ACHN (cell line): Measurements from ENCODE around the gene ZNF280D.
"Not testable (repeated sequence)": the region's sequence is repeated elsewhere in the genome, so short reads cannot be mapped to it uniquely, and the experiment has no call there.

Source experiments
- DNase-seq: peaks from one replicate; pipeline ENCODE4 v3.0.0-alpha.2; 2015
- in situ Hi-C: cut with HindIII; loops from 2 replicates; pipeline ENCODE4 v1.10.0; 2017; ENCODE audit warnings: low sequenced_read_pairs, low pct_ligation_motif_present, low pct_unique_long_range_greater_than_20kb

Gene ZNF280D, protein sequence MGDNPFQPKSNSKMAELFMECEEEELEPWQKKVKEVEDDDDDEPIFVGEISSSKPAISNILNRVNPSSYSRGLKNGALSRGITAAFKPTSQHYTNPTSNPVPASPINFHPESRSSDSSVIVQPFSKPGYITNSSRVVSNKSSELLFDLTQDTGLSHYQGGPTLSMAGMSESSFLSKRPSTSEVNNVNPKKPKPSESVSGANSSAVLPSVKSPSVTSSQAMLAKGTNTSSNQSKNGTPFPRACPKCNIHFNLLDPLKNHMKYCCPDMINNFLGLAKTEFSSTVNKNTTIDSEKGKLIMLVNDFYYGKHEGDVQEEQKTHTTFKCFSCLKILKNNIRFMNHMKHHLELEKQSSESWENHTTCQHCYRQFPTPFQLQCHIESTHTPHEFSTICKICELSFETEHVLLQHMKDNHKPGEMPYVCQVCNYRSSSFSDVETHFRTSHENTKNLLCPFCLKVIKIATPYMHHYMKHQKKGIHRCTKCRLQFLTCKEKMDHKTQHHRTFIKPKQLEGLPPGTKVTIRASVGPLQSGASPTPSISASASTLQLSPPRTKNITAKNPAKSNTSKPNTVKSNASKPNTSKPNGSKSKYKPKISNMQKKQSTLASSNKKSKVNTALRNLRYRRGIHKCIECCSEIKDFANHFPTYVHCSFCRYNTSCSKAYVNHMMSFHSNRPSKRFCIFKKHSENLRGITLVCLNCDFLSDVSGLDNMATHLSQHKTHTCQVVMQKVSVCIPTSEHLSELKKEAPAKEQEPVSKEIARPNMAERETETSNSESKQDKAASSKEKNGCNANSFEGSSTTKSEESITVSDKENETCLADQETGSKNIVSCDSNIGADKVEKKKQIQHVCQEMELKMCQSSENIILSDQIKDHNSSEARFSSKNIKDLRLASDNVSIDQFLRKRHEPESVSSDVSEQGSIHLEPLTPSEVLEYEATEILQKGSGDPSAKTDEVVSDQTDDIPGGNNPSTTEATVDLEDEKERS

DNA sequence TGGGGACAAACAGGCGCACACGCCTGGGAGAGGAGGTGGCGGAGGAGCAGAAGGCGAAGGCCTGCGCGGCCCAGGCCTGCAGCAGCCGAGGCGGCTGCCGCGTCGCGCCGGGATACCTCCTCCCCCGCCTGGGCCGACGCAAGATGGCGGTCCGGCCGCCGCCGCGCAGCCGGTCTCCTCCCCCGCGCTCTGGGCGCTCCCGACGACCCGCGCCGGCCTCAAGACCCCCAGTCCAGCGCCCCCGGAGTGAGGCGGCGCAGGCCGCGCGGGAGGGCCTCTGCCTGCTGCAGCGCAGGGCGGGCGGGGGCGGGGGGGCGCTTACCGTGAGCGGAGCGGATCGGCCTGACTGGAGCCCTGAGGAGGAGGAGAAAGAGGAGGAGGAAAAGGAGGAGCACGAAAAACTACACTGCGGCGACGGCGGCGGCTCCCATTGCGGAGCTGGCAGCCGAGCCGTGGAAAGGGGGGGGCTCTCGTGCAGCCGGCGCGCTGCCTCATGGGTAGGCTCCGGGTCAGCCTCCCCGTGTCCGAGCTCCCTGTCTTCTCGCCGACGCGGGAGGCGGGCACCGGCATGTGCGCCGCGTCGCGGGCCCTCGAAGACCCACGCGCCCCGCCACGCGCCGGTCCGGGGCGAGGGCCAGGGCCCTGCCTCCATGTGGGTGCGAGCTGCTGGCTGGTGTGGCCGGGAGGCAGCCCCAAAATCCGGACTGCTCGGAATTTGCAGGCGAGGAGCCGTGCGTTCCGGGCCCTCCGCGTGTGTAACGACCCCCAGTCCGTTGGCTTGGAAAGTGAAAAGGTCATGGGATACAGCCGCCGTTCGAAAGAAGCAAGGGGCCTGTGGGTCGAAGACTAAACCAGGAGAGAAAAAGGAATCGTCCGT lies at the start of gene ZNF280D:
TSS of gene ZNF280D (minus strand) at position 374 of the 877 bp plus-strand sequence. CDS start 26,400 bp downstream, outside the sequence.
- DNase-seq = peak; percentile 85
- in situ Hi-C loops = no loop called here

DNA sequence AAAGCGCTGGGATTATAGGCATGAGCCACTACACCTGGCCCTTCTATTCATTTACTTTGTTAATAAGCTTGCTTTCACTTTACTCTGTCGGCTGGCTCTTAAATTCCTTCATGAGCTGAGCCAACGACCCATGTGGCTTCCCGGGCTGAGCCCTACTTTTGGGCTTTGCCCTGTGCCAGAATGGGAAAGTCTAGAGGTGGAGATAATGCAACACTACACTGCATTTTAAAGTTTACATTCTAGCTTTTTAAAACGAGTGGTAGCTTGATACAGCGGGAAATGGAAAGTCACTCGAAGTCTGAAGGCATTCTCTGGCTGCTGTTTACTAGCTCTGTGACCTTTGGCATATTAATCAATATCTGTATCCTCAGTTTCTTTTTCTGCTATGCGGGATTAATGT lies 49.0 kb upstream of the ZNF280D start:
- in situ Hi-C loops = no loop called here
- DNase-seq = no peak

DNA sequence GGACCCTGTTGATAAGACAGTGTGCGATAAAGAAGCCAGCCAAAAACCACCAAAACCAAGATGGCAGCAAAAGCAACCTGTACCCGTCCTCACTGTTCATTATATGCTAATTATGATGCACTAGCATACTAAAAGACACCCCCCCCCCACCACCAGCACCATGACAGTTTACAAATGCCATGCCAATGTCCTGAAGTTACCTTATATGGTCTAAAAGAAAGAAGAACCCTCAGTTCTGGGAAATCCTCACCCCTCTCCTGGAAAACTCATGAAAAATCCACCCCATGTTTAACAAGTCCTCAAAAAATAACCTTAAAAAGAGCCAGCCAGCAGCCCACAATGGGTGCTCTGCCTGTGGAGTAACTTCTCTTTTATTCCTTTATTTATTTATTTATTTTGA lies 48.4 kb upstream of the ZNF280D start:
- in situ Hi-C loops = no loop called here
- DNase-seq = no peak

DNA sequence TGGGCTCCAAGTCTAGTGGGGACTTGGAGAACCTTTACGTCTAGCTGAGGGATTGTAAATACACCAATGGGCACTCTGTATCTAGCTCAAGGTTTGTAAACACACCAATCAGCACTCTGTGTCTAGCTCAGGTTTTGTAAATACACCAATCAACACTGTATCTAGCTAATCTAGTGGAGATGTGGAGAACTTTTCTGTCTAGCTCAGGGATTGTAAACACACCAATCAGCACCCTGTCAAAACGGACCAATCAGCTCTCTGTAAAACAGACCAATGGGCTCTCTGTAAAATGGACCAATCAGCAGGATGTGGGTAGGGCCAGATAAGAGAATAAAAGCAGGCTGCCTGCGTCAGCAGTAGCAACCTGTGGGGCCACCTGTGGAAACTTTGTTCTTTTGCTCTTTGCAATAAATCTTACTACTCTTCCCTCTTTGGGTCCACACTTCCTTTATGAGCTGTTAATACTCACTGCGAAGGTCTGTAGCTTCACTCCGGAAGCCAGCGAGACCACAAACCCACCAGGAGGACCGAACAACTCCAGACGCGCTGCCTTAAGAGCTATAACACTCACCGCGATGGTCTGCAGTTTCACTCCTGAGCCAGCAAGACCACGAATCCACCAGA lies 46.9 kb upstream of the ZNF280D start:
- in situ Hi-C loops = not testable (repeated sequence)

DNA sequence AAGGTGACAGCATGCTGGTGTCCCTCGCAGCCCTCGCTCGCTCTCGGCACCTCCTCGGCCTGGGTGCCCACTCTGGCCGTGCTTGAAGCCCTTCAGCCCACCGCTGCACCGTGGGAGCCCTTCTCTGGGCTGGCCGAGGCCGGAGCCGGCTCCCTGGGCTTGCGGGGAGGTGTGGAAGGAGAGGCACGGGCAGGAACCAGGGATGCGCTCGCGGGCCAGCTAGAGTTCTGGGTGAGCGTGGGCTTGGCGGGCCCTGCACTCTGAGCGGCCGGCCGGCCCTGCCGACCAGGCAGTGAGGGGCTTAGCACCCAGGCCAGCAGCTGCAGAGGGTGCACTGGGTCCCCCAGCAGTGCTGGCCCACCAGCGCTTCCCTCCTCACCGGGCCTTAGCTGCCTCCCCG lies 46.1 kb upstream of the ZNF280D start:
- not testable (repeated sequence) for DNase-seq

More for the DNA sequence above, 46.9 kb upstream of the ZNF280D start:
- not testable (repeated sequence) for DNase-seq

DNA sequence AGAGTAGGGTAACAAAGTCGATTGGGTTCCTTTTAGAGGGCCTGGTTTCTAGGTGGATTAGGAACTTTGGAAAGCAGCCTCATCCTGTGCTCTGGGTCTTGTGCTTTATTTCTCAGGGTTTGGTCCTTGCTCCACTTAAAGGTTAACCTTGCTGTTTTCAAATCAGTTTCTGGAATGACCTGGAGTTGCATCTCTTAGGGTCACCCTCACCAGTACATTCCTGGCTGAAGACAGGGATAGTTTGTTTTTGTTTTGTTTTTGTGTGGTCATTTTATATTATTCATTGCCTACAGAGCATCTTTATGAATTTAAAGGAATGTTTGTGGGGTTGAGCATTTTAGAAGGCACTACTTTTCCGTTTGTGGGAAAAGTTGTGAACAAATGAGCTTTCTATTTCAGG lies 45.5 kb upstream of the ZNF280D start:
- DNase-seq = no peak
- in situ Hi-C loops = no loop called here

More for the DNA sequence above, 46.1 kb upstream of the ZNF280D start:
- in situ Hi-C loops = not testable (repeated sequence)

DNA sequence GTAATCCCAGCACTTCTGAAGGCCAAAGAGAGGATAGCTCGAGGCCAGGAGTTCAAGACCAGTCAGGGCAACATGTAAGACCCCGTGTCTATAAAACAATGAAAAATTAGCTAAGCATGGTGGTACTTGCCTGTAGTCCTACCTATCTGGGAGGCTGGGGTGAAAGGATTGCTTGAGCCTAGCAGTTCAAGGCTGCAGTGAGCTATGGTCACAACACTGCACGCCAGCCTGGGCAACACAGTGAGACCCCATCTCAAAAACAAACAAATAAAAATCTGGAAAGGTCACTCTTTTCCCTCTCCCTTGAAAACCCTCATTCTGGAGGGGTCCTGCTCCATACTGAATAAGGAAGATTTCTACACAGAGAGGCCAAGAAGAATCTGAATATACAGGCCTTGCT lies 43.5 kb upstream of the ZNF280D start:
- no peak for DNase-seq
- in situ Hi-C loops = no loop called here

DNA sequence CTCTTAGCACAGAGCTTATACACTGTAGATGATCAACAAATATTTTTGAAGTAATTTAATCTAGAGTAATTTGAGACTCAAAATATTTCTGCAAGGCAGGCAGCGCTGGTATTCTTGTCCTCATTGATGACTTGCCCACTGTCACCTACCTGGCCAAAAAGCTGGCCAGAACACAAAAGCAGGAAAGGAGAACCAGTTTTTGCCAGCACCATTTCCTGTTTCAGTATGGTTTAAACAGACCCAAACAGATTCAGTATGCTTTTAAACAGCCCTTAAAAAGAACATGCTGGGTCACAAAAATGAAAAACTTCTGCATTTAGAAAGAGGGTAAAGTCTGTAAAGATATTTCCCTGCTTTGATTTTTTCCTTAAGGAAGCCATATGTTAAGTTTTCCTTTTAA lies 42.3 kb upstream of the ZNF280D start:
- DNase-seq = no peak
- in situ Hi-C loops = no loop called here

DNA sequence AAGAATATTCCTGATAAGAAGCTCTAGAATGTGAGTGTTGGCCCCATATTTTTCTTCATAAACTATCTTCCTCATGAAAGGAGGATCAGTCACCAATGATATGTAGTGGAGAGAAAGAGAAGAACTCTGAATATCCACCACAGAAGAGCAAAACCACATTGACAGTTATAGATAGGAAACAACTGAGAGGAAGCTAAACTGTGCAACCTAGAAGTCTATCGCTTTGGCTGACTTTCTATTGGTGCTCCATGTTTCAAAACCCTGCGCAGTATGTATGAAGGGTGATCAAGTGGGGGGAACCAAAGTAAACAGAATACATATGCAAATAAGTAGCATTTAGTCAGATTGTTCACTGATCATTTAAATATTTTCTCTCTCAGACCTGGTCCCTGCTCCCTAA lies 41.0 kb upstream of the ZNF280D start:
- no peak for DNase-seq
- in situ Hi-C loops = no loop called here

DNA sequence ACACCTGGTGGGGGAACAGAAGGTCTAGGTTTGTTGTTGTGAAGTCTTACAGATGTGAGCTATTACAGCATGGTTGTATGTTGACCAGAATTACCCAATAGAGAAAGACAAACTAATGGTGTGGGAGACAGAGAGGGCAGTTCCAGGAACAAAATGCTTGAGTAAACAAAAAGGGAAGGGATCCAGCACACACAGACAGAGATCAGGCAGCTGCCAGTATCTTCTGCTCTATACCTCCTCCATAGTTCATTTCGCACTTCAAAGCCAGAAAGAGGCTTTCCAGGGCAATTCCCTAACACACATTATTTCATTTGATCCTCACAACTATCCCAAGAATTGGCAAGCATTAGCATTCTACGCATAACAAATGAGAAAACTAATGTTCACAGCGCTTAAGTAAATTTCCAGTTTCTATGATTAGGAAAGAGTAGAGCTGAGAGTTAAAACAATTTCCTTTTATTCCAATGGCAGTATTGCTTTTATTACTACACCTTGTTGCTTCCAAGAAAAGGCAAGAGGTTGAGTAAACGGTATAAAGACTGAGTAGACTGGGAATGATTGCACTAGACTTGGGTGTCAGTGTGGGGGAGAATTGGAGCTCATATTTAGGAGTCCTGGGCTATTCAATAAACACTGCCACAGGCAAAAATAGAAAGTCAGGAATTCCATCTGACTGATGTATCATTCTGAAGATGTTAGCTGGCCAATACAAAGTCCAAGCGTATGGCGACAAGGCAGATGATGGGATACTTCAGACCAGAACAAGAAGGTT lies 39.7 kb upstream of the ZNF280D start:
- in situ Hi-C loops = no loop called here
- no peak for DNase-seq

DNA sequence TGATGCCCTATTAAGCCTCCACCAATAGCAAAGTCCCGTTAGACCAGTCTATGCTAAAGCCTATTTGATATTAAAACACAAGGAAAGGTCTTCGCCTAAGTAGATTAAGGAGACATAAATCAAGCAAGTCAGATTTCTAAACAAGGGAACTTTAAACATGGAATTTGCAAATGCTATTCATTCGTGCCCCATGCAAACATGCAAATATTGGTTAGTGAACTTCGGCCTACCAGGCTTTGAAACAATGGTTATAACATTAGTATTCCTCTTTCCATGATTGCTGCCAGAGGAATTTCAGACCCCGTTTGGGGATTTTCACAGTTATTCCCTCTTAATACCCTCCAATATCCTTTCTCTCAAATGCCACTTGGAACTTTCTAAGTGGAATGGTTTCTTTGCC lies 36.9 kb upstream of the ZNF280D start:
- in situ Hi-C loops = no loop called here
- DNase-seq = no peak

DNA sequence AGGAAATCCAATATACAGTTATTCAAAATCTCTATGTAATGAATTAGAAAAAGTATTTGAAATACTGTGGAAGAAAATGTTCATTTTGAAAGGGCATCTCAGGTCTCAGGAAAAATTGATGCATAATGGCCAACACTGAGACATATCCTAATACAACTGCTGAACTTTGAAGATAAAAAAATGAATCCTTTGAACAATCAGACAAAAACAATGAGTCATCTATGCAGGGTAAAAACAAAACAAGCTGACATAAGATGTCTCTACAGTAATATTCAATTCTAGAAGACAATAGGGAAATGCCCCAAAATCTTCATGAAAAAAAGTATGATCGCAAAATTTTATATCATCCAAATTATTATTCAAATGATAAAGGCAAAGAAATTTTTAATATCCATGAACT lies 34.0 kb upstream of the ZNF280D start:
- in situ Hi-C loops = no loop called here
- DNase-seq = no peak

DNA sequence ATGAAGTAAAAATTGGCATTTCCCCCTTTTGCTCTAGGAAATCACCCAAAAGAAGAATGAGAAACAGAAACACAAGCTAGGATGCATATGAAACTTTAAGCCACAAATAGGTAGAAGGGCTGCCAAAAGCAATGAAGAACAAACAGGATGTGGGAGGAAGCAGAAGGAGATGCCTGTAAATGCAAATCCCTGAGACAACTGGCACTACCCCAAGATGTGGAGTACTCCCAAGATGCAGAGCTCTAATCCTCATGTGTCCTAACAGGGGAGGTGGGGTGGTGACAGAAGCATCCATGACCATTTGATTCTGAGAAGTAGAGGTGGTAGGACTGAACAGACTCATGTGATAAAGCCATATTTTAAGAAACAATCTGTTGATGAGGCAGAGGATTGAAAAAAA lies 31.9 kb upstream of the ZNF280D start:
- in situ Hi-C loops = no loop called here
- no peak for DNase-seq

DNA sequence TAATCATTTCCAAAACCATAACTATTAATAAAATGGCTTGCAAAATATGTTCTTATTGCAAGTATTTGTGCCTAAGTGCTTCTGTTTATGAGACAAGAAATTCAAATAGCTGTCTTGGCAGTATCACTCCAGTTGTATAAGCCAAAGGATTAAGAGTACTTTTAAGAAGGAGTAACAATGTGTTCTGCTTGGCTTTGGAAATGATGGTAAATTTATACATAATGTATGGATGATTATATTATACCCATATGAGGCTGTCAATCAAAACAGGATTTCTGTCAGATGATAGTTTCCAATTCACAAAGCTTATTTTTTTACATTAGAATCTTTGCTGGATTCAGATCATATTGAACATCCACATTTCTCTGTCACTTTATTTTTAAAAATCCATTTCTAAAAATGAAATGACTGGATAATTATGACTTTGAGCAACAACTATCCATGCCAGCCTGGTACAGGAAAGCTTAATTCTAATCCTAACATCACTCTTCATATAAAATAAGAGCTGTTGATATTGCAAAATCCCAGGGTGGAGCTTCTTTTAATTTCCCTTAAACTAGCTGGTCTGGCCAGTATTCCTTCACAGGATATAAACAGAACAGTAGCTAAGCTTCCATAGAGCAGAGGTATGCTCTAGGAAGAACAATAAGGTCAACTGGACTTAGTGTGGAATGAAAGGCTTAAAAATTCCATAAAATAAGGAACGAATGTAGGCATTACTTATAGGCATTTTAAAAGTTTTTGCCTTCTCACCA lies 30.0 kb upstream of the ZNF280D start:
- in situ Hi-C loops = no loop called here
- DNase-seq = no peak

DNA sequence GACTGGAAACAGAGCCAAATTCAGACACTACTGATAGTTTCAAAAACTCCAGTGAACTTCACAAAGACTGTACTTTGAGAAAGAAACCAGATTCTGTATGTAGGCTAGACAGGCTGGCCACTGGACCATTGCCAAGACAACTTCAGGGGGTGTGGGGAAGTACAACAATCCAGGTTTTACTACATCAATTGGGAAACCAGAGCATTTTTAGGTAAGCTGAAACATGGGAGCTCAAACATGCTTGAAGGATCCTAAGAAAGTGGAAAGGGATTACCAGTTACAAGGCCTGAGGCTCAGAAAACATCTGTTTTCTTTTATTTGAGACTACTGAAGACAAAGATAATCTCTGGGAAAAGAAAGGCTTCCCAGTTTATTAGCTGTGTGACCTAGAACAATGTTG lies 26.9 kb upstream of the ZNF280D start:
- in situ Hi-C loops = no loop called here
- no peak for DNase-seq

DNA sequence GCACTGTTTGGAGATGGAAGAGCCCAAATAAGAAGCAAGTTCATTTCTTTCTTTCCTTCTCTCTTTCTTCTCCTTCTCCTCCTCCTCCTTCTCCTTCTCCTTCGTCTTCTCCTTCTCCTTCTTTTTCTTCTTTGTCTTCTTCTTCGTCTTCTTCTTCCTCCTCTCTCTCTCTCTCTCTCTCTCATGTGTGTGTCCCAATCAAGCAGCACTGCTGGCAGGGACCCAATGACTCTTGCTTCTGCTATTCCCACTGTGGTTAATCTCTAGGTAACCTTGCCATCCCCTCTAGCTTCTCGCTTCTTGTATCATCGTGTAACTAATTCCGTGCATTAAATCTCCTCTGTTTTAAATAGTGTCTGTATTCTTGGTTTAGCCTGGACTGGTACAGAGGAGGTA lies 26.1 kb upstream of the ZNF280D start:
- DNase-seq = peak; percentile 51
- in situ Hi-C loops = no loop called here
